MV-4-11 (cell line): Measurements from ENCODE around the gene SPEN.

Experiments used
- DNase-seq: peaks from one replicate; lab custom pipeline; 2025; lab: John Stamatoyannopoulos, UW

Gene SPEN

DNA sequence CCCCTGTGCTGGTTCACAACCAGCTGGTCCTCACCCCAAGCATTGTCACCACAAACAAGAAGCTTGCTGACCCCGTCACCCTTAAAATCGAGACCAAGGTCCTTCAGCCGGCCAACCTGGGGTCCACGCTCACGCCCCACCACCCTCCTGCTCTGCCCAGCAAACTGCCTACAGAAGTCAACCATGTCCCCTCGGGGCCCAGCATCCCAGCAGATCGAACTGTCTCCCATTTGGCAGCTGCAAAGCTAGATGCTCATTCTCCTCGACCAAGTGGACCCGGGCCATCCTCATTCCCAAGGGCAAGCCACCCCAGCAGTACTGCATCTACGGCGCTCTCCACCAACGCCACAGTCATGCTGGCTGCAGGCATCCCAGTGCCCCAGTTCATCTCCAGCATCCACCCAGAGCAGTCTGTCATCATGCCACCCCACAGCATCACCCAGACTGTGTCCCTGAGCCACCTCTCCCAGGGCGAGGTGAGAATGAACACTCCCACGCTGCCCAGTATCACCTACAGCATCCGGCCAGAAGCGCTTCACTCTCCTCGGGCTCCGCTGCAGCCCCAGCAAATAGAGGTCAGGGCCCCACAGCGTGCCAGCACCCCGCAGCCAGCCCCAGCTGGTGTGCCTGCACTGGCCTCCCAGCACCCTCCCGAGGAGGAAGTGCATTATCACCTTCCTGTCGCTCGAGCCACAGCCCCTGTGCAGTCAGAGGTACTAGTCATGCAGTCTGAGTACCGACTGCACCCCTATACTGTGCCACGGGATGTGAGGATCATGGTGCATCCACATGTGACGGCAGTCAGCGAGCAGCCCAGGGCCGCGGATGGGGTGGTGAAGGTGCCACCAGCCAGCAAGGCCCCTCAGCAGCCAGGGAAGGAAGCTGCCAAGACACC is 87.8 kb downstream of the SPEN start:
- peak; percentile 4 for DNase-seq

- DNase-seq, result no peak
Observed at GRCh38 chr1:15936025-15936424, 88.5 kb downstream of the SPEN start.

DNA sequence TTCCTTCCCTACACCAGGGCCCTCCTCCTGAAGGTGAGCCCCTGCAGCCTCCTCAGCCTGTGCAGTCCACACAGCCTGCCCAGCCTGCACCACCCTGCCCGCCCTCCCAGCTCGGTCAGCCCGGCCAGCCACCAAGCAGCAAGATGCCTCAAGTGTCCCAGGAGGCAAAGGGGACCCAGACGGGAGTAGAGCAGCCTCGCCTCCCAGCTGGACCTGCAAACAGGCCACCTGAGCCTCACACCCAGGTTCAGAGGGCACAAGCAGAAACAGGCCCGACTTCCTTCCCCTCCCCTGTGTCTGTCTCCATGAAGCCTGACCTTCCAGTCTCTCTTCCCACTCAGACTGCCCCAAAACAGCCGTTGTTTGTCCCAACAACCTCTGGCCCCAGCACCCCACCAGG is 89.6 kb downstream of the SPEN start:
- DNase-seq, result no peak

DNA sequence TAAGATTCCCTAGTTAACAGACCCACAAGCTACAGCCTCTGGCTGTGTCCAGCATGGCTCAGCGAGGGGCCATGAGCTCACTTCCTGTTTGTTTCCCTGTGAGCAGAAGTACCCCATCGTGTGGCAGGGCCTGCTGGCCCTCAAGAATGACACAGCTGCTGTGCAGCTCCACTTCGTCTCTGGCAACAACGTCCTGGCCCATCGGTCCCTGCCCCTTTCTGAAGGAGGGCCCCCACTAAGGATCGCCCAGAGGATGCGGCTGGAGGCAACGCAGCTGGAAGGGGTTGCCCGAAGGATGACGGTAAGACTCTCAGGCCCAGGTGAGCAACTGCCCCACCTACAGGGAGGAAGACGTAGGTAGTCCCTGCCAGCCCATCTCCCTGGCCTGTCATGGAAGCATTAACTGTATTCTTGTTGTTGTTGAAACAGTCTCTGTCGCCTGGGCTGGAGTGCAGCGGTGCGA is 90.2 kb downstream of the SPEN start:
- DNase-seq, result peak; percentile 17

DNA sequence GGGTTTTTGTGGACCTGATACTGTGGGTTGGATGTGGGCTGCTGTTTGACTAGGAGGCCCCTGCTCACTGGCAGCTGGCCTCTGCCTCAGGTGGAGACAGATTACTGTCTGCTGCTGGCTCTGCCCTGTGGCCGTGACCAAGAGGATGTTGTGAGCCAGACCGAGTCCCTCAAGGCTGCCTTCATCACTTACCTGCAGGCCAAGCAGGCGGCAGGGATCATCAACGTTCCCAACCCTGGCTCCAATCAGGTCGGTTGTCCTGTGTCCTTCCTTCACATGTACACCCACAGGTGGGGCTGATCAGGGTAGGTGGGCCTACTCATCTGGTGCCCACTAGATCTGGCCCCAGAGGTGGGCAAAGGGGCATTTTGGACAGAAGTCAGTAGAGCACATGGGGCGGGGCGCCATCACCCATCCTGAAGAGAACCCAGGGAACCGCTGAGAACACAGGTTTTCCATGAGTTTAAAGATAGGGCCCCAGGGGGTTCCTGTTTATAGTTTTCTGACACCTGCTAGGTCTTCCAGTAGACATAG is 91.2 kb downstream of the SPEN start:
- DNase-seq, result no peak

- DNase-seq, result no peak
Observed at GRCh38 chr1:15939181-15940109, 91.9 kb downstream of the SPEN start.

DNA sequence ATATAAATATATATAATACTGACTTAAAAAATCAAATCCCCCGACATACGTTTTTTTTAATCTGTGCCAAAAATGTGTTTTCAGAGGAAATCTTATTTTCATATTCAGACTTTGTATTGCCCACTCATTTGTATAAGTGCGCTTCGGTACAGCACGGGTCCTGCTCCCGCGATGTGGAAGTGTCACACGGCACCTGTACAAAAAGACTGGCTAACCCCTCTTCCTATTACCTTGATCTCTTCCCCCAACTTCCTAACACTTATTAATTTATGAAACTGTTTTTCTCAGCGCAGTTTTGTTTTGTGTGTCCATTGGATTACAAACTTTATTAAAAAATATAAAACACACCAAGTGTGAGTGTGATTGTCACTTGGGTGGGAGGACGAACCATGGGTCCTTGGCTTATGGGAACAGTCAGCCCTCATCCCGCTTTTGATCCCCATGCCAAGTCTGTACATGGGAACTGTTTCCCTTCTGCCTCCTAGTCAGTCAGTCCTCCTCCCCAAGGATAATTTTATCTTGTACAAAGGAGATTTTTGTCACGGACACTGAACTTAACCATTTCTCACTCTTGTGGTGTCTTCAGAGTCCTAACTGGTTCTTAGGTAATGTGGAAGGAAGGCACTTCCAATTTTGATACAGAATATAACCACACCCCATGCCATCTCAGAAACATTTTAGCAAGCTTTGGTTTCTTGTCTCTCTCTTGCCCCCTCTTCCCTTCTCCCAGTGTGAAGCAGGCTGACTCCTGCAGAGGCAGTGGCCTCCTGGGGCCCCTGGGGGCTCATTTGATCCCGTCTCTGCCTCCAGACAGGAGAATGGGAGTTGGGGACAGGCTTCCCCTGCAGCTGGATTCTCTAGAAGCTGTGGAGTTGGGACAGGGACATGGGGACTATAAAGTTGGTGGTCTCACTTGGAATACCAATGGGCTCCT is 92.9 kb downstream of the SPEN start:
- DNase-seq, result no peak

DNA sequence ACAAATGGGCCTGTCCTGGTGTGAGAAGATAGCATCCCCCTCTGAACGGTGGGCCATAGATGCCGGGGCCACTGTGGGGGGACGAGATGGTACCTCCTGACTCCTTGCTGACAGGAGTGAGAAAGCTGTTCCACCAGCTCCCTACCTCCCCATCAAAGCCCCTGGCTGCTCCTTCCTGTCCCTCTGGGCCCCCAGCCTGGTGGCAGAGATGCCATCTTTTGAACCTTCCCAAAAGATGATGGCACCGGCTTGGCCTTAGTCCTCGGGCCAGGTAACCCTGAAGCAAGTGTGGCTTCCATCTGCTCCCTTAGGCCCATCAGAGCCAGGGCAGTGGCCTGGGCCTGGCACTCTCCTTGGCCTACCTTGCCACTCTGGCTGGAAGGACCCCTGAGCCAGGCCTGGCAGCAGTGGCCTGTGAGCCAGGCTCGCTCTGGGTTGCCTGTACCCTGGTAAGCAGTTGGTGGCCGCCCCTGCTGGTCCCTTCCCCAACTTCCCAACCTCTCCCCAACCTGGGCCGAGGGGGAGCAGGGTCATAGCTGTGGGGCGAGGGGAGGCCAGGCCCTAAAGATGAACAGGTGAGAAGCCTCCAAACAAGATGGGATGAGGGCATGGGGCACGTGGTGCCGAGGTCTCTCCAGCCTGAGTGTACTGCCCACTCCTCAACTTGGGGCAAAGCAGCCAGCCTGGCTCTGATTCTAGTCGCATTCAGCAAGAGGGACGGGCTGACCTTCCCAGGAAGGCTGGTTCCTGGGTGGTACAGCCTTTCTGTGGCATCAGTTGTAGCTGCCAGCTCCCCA is 93.7 kb downstream of the SPEN start:
- no peak for DNase-seq

DNA sequence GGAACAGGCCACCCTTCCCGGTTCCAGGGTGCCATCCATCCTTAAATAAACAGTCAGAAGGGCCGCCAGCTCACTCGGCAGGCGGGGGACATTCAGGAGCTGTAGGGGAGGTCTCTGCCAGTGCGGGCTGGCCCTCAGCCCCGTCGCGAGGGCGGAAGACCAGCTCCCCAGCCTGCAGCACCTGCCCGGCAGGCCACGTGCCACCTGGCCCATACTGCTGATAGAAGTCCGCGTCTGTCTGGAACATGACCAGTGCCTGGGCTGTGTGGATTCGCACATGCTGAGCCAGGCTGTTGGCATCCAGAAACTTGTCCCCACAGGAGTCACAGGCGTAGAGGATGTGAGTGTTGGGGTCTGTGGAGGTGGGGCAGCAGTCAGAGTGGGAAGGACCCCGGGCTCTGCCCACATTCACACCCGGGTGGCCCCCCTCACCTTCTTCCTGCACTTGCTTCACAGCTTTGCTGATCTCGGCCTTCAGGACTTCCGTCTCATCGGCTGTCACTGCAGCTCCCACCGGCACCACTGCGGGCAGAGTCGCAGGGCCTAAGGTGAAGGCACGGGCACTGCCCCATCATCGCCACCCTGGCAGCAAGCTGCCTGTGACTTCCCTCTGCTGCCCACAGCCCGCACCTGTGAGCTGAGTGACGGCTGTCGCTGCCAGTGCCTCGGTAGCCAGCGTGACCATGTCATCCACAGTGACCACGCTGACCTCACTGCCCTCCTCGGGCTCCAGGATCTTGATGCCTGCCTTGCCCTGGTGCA is 94.6 kb downstream of the SPEN start:
- DNase-seq, result no peak

- no peak for DNase-seq
Observed at GRCh38 chr1:15942661-15943327, 95.3 kb downstream of the SPEN start.

GRCh38 chr1:15943328-15943991 is 96.0 kb downstream of the SPEN start:
- no peak for DNase-seq

GRCh38 chr1:15943992-15944307 is 96.4 kb downstream of the SPEN start:
- DNase-seq, result no peak

DNA sequence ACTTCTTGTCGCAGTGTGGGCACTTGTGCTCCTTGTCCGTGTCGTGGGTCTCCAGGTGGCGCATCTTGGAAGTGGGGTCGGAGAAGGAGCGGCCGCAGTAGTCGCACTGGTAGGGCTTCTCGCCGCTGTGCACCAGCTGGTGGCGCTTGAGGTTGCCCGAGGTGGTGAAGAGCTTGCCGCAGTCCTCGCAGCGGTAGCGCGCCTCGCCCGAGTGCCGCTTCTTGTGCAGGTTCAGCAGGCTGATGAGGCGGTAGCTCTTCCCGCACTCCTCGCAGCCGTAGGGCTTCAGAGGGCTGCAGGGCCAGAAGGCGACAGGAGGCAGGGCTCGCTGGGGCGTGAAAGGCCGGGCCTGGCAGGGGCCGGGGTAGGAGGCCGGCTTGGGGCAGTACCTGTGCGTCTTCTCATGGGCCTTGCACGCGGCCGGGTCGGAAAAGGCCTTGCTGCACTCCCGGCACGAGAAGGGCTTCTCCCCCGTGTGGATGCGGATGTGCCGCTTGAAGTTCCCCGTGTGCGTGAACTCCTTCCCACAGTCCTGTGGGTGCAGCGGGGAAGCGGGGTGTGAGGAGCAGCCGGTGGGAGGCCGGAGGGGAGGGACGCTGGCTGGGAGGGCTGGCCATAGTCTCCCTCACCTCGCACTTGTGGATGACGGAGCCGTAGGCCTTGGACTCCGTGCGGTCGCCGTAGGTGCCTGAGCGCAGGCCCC is 97.0 kb downstream of the SPEN start:
- DNase-seq, result no peak

DNA sequence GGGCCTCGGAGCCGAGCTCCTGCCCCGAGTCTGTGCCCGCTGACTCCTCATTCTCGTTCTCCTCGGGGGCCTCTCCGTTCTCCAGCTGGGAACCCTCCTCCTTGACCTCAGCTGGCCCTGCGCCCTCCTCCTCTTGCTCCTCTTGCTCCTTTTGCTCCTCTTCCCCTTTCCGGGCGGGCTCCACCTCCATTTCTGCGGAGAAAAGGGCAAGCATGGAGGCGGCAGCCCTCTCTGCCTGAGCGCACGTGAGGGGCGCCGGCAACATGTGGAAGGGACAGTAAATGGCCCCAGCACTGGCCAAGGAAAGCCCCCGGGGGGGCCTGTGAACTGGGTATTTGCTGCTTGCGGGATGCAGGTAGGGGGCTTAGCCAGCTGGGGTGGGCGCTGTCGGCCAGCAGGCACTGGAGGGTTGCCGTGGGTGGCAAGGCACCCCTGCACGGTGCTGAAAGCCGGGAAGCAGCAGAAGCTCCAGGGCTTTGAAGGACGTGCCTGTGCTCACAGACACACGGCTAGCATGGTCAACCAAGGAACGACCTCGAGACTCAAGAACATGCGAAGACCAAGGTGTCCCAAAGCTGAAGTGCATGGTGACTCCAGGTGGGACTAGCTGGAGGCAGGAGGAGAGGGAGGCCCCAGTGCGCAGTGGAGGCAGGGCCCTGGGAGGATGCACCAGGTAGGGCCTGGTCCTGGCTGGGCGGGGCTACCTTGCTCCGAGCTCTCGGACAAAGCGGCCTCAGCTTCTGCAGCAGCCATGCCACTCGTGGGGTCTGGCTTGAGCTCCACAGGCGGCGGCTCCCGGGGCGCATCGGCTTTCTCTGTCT is 97.7 kb downstream of the SPEN start:
- no peak for DNase-seq

DNA sequence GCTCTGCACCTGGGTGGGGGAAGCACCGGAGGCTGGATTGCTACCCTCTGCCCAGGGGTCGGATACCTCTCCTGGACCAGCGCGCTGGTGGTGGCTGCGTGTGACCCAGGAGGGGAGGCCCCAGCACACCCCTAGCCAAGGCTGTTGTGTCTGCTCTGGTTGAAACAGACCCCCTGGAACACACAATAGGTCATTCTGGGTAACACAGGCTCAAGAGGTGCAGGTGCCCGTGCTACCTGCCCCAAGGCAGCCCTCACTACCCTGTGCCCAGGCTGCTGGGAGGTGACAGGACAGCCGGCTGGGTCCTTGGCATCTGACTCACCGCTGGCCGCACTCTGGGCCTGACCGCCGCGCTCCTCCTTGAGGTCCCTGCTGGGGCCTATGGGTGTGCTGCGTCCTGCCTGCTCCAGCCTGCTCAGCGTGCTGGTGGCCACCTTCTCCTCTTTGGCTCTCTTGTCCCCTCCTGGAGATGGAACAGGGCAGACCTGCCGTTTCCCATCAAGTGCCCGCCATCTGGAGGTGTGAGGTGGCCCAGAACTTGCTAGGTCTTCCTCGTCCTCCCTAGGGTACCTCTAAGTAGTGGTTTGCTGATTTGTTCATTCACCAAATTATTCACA is 98.4 kb downstream of the SPEN start:
- no peak for DNase-seq

DNA sequence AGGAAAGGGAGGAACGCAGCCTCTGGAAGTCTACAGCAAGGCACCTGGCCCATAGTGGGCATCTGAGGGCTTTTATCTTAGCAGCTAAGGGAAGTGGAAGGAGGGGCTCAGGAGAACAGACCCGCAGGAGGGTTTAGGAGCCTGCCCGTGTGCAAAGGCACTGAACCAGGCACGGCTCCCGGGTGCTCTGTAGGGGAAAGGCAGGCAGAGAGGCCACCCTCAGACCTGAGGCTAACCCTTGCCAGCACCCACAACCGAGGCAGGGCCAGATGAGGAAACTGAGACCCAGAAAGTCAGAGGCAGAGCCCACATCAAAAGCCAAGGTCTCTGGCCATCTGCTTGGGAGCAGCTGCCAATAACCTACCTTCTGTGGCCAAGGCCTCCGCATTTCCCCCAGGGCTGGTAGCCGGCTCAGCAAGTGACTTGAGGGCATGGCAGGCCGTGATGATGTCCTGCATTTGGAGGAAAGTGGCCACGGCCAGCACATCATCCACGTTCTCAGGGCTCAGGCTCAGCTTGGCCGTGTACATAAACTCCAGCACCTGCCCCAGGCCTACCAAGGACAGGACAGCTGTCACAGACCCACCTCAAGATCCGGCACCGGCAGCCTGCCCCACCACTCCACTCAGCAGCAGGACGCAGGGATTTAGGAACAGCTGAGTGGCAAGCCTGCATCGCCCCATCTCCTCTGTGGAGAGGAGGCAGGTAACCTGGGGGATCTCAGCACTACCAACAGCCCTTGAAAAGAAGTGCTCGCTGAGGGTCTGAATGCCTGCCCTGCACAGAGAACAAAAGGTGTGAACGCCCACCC is 99.3 kb downstream of the SPEN start:
- no peak for DNase-seq
